Neutrophil (primary cell): ENCODE data around the gene TTK.

Experiments used
- H3K27ac ChIP-seq: fragments of 200-600 bp; sonication (generic); 2 replicates; pipeline ENCODE4 v1.5.1; 2016; ENCODE audit warnings: mild to moderate bottlenecking, moderate library complexity
- H3K27me3 ChIP-seq: fragments of 200-600 bp; sonication (generic); 2 replicates; pipeline ENCODE4 v1.6.0; 2016; ENCODE audit warnings: mild to moderate bottlenecking
- H3K36me3 ChIP-seq: fragments of 200-600 bp; sonication (generic); 2 replicates; pipeline ENCODE4 v1.5.1; 2017
- H3K4me1 ChIP-seq, 2 experiments: fragments of 200-600 bp in 1 of 2; sonication (generic) in 1 of 2; 1 replicate in 1 of 2; 2 replicates in 1 of 2; pipeline versions ENCODE4 v1.5.1 to v1.6.1; 2013 to 2016; ENCODE audit warnings: low read depth in 1 of 2, low read length in 1 of 2, mild to moderate bottlenecking in 1 of 2, moderate library complexity in 1 of 2; ENCODE audit not compliant: control insufficient read depth in 1 of 2, insufficient read depth in 1 of 2
- H3K4me3 ChIP-seq, 2 experiments: fragments of 200-600 bp in 1 of 2; sonication (generic) in 1 of 2; 1 replicate in 1 of 2; 2 replicates in 1 of 2; pipeline ENCODE4 v1.5.1; 2013 to 2016; ENCODE audit warnings: low read depth in 1 of 2, low read length in 1 of 2, mild to moderate bottlenecking in 1 of 2, moderate library complexity in 1 of 2
- H3K9me3 ChIP-seq: fragments of 200-600 bp; sonication (generic); 2 replicates; pipeline ENCODE4 v1.5.1; 2016
- CTCF ChIP-seq: fragments of 200-600 bp; sonication (generic); IDR thresholded peaks from 2 replicates; pipeline ENCODE4 v1.5.1; 2016; ENCODE audit warnings: antibody characterized with exemption

The TTK gene

GRCh38 chr6:79971193-79971592 is 33.3 kb upstream of the TTK start:
- no peaks in the 10 kb centered on the region for H3K4me1 ChIP-seq

GRCh38 chr6:79981652-79982051 is 22.8 kb upstream of the TTK start:
- no peaks in the 10 kb centered on the region for H3K4me1 ChIP-seq
- no peaks in the 10 kb centered on the region for H3K9me3 ChIP-seq
- H3K27ac ChIP-seq = no peak overlapping the region
- H3K27me3 ChIP-seq = peaks cover 8% of the 10 kb centered on the region
- no peak for TF ChIP-seq CTCF
- no peaks in the 10 kb centered on the region for H3K36me3 ChIP-seq
- no peak overlapping the region for H3K4me3 ChIP-seq

More at GRCh38 chr6:79971193-79971592, 33.3 kb upstream of the TTK start:
- Histone ChIP-seq H3K9me3 (no peaks in the 10 kb centered on the region), H3K27ac (no peak overlapping the region), H3K4me3 (no peak overlapping the region), H3K36me3 (no peaks in the 10 kb centered on the region), H3K27me3 (no peaks in the 10 kb centered on the region)
- TF ChIP-seq CTCF = no peak

GRCh38 chr6:79984261-79984660 is 20.2 kb upstream of the TTK start:
- no peak for TF ChIP-seq CTCF
- Histone ChIP-seq H3K4me3 (no peak overlapping the region), H3K27me3 (peaks cover 8% of the 10 kb centered on the region), H3K27ac (no peak overlapping the region), H3K9me3 (no peaks in the 10 kb centered on the region), H3K36me3 (no peaks in the 10 kb centered on the region), H3K4me1 (no peaks in the 10 kb centered on the region)

GRCh38 chr6:79985128-79985527 is 19.3 kb upstream of the TTK start:
- no peak for TF ChIP-seq CTCF
- Histone ChIP-seq H3K9me3 (no peaks in the 10 kb centered on the region), H3K27me3 (peaks cover 8% of the 10 kb centered on the region), H3K36me3 (no peaks in the 10 kb centered on the region), H3K4me3 (no peak overlapping the region), H3K4me1 (no peaks in the 10 kb centered on the region), H3K27ac (no peak overlapping the region)

GRCh38 chr6:79989641-79990040 is 14.8 kb upstream of the TTK start:
- TF ChIP-seq CTCF = no peak
- H3K4me3 ChIP-seq = no peak overlapping the region
- no peaks in the 10 kb centered on the region for H3K27me3 ChIP-seq
- H3K36me3 ChIP-seq = no peaks in the 10 kb centered on the region
- H3K9me3 ChIP-seq = no peaks in the 10 kb centered on the region
- H3K27ac ChIP-seq = no peak overlapping the region
- peaks cover 12 to 14% of the 10 kb centered on the region in 2 experiments for H3K4me1 ChIP-seq
